ENCODE results near the gene SPRED3. TPM values are rescaled to one million over a fixed set of nuclear protein-coding genes. Genes with fewer than 3 reads are reported as not detected.

Gene SPRED3
- total RNA-seq, 1 donor from 2014 or later, result 0.62 TPM

GRCh38 chr19:38420935-38421334 lies 32.4 kb downstream of the SPRED3 start:
- Histone ChIP-seq H3K4me3 (no peak overlapping the region), H3K4me1 (peaks cover 12% of the 10 kb centered on the region), H3K27me3 (ENCODE audit: low read depth) (peaks cover 5% of the 10 kb centered on the region), H3K9me3 (no peaks in the 10 kb centered on the region), H3K36me3 (no peaks in the 10 kb centered on the region), H3K27ac (no peak overlapping the region)
- DNase-seq (no peak), ATAC-seq (no peak)
- TF ChIP-seq, protein P1, sequence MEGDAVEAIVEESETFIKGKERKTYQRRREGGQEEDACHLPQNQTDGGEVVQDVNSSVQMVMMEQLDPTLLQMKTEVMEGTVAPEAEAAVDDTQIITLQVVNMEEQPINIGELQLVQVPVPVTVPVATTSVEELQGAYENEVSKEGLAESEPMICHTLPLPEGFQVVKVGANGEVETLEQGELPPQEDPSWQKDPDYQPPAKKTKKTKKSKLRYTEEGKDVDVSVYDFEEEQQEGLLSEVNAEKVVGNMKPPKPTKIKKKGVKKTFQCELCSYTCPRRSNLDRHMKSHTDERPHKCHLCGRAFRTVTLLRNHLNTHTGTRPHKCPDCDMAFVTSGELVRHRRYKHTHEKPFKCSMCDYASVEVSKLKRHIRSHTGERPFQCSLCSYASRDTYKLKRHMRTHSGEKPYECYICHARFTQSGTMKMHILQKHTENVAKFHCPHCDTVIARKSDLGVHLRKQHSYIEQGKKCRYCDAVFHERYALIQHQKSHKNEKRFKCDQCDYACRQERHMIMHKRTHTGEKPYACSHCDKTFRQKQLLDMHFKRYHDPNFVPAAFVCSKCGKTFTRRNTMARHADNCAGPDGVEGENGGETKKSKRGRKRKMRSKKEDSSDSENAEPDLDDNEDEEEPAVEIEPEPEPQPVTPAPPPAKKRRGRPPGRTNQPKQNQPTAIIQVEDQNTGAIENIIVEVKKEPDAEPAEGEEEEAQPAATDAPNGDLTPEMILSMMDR (IDR thresholded peaks at IDR 0.05), result no peak
- intact Hi-C loops (cut with DNase I), result no loop called here

GRCh38 chr19:38421856-38422255 lies 33.4 kb downstream of the SPRED3 start:
- no peak for DNase-seq
- H3K27ac ChIP-seq, result no peak overlapping the region
- no peak overlapping the region for H3K4me3 ChIP-seq
- peaks cover 5% of the 10 kb centered on the region for H3K27me3 ChIP-seq (ENCODE audit: low read depth)
- no peaks in the 10 kb centered on the region for H3K9me3 ChIP-seq
- intact Hi-C loops (cut with DNase I), result no loop called here
- TF ChIP-seq, protein P1 (IDR thresholded peaks at IDR 0.05), result no peak
- H3K4me1 ChIP-seq, result peaks cover 12% of the 10 kb centered on the region
- H3K36me3 ChIP-seq, result no peaks in the 10 kb centered on the region
- no peak for ATAC-seq

- Histone ChIP-seq H3K27me3 (ENCODE audit: low read depth) (peaks cover 5% of the 10 kb centered on the region), H3K9me3 (no peaks in the 10 kb centered on the region), H3K36me3 (no peaks in the 10 kb centered on the region), H3K4me1 (peaks cover 10% of the 10 kb centered on the region), H3K27ac (no peak overlapping the region), H3K4me3 (no peak overlapping the region)
- DNase-seq (no peak), ATAC-seq (no peak)
- intact Hi-C loops (cut with DNase I), result no loop called here
- TF ChIP-seq, protein P1 (IDR thresholded peaks at IDR 0.05), result no peak
Measured at GRCh38 chr19:38422438-38422837, 33.9 kb downstream of the SPRED3 start.

DNA sequence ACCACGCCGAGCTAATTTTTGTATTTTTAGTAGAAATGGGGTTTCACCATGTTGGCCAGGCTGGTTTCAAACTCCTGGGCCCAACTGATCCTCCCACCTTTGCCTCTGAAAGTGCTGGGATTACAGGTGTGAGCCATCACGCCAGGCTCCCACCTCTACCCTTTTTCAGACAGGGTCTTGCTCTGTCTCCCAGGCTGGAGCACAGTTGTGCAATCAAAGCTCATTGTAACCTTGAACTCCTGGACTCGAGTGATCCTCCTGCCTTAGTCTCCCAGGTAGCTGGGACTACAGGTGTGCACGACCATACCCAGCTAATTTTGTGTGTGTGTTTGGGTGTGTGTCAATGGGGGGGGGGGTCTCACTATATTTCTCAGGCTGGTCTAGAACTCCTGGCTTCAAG lies 35.8 kb downstream of the SPRED3 start:
- TF ChIP-seq, protein P1 (IDR thresholded peaks at IDR 0.05), result no peak
- intact Hi-C loops (cut with DNase I), result no loop called here
- DNase-seq (no peak), ATAC-seq (no peak)
- H3K9me3 ChIP-seq, result no peaks in the 10 kb centered on the region
- H3K4me3 ChIP-seq, result no peak overlapping the region
- peaks cover 5% of the 10 kb centered on the region for H3K27me3 ChIP-seq (ENCODE audit: low read depth)
- H3K4me1 ChIP-seq, result no peaks in the 10 kb centered on the region
- H3K36me3 ChIP-seq, result no peaks in the 10 kb centered on the region
- H3K27ac ChIP-seq, result no peak overlapping the region

- no peaks in the 10 kb centered on the region for H3K36me3 ChIP-seq
- H3K4me3 ChIP-seq, result peak overlapping the region; percentile 52
- H3K27me3 ChIP-seq (ENCODE audit: low read depth), result peaks cover 5% of the 10 kb centered on the region
- no peaks in the 10 kb centered on the region for H3K9me3 ChIP-seq
- no peaks in the 10 kb centered on the region for H3K4me1 ChIP-seq
- peak in 1 of 2 donors; percentile 29 for ATAC-seq
- no peak for DNase-seq
- intact Hi-C loops (cut with DNase I), result no loop called here
- TF ChIP-seq, protein P1 (IDR thresholded peaks at IDR 0.05), result no peak
- peak overlapping the region; percentile 66 for H3K27ac ChIP-seq
Measured at GRCh38 chr19:38425222-38425809, 36.8 kb downstream of the SPRED3 start.
